Measurements from ENCODE around the gene PDIK1L. TPM values are rescaled to one million over a fixed set of nuclear protein-coding genes. Genes with fewer than 3 reads are reported as not detected.
A peak's percentile ranks its signal among the peaks of the same experiment; 100 is the strongest.

The PDIK1L gene
- total and polyA plus RNA-seq, 9 of the 15 experiments (the other 6 are each of a cell fraction or from before 2014, with no cell fraction given), result 12.8 to 30.2 (median 21.5) TPM

GRCh38 chr1:26070296-26070962 lies 41.2 kb upstream of the PDIK1L start (continued):
- TF ChIP-seq, protein P1, sequence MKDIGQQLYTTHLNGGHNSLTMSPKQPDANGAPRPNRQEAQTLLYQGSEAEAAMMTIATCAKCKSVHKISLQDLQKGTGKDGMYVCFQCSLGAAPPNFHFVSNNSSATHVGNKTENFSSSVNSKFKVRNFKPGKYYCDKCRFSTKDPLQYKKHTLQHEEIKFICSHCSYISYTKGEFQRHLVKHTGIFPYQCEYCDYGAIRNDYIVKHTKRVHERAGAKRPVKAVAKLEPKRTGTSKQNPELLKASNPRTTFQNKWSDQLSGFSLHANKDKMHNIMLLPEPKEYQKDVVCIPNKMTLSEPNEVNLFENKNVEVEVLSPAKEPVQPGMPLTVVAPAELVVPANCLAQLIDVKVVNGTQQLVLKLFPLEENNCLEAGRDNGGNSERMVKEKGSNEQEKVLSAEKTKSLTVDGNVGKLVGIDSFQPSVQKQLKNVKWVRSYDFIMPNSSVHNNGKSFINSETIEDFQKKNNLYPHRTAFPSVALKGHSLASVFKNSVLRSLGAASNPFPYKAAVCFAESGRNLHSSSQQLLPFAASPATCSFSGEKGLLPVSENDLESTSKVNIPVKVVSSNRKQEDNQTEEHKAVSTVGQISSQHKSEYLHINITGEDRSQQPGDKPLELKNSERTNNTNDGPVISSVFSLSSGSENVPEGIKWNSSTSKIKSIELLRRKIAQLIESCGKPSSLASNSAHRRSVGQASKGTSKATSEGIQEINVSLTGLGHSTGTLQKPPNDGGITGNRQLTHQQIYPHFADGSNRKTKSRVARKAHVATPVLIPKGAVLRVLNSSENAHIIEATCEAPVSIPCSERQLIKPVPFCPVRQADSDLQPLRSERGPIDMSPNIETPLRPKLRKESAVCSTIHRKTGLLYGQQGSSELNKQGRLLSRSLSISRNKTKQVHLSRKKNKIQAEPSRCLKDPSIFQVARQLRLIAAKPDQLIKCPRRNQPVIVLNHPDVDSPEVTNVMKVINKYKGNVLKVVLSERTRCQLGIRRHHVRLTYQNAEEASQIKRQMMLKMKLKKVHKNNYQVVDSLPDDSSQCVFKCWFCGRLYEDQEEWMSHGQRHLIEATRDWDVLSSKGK (CRISPR knock-in tag; IDR thresholded peaks at IDR 0.05), result no peak
- no peak for TF ChIP-seq CHCHD3 (CRISPR knock-in tag; IDR thresholded peaks at IDR 0.05)
- peak in 1 of 2 experiments; percentile 94; a peak in 1 of 3 replicates for TF ChIP-seq CBX3 (IDR thresholded peaks at IDR 0.05; ENCODE audit: borderline replicate concordance in 1 of 2, low read length in 2 of 2)
- TF ChIP-seq ZC3H4 (CRISPR knock-in tag; IDR thresholded peaks at IDR 0.05; ENCODE audit: borderline replicate concordance), result no peak
- peak; percentile 88; the same call in 1 of the 2 replicates for TF ChIP-seq CREB3 (tag; conservative IDR thresholded peaks at IDR 0.05; ENCODE audit: low read depth)
- peak; percentile 49; the same call in 1 of the 2 replicates for TF ChIP-seq ZFX (CRISPR knock-in tag; IDR thresholded peaks at IDR 0.05)
- no peak for TF ChIP-seq MYBL2 (IDR thresholded peaks at IDR 0.05; ENCODE audit: low read depth)
- TF ChIP-seq MYBL2 (CRISPR knock-in tag; IDR thresholded peaks at IDR 0.05; ENCODE audit: borderline replicate concordance), result no peak
- no peak; the same call in none of the 2 replicates for TF ChIP-seq ZNF384 (IDR thresholded peaks at IDR 0.05; ENCODE audit: low read depth, low read length)
- TF ChIP-seq, protein P2, sequence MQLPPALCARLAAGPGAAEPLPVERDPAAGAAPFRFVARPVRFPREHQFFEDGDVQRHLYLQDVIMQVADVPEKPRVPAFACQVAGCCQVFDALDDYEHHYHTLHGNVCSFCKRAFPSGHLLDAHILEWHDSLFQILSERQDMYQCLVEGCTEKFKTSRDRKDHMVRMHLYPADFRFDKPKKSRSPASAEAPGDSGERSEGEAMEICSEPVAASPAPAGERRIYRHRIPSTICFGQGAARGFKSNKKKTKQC (CRISPR knock-in tag; IDR thresholded peaks at IDR 0.05), result no peak
- no peak for TF ChIP-seq FIP1L1 (IDR thresholded peaks at IDR 0.05; ENCODE audit: low read depth, low read length, poor library complexity, severe bottlenecking)
- TF ChIP-seq, protein P3, sequence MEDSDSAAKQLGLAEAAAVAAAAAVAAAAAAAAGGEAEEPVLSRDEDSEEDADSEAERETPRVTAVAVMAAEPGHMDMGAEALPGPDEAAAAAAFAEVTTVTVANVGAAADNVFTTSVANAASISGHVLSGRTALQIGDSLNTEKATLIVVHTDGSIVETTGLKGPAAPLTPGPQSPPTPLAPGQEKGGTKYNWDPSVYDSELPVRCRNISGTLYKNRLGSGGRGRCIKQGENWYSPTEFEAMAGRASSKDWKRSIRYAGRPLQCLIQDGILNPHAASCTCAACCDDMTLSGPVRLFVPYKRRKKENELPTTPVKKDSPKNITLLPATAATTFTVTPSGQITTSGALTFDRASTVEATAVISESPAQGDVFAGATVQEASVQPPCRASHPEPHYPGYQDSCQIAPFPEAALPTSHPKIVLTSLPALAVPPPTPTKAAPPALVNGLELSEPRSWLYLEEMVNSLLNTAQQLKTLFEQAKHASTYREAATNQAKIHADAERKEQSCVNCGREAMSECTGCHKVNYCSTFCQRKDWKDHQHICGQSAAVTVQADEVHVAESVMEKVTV (CRISPR knock-in tag; IDR thresholded peaks at IDR 0.05), result no peak
- TF ChIP-seq TAF1 (IDR thresholded peaks at IDR 0.05; ENCODE audit: control insufficient read depth, extremely low read depth, insufficient read depth, low read length, severe bottlenecking), result peak; percentile 47
